ENCODE results near the gene HIP1.
A peak's percentile ranks its signal among the peaks of the same experiment; 100 is the strongest.
"Not testable (repeated sequence)": the region's sequence is repeated elsewhere in the genome, so short reads cannot be mapped to it uniquely, and the experiment has no call there.

Gene HIP1

DNA sequence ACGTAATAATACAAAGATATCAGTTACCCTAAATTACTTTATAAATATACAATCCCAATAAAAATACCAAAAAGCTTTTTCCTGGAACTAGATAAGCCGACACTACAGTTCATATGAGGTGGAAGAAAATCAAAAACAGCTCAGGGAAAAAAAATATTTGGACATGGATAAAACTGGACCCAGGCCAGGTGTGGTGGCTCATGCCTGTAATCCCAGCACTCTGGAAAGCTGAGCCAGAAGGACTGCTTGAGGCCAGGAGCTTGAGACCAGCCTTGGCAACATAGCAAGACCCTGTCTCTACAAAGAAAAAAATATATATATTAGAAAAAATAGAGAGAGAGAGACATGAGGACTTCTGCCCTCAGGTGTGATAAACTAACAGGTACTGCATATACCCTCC is 219.9 kb downstream of the HIP1 start:
- not testable (repeated sequence) for DNase-seq (ENCODE audit: low spot score)

DNA sequence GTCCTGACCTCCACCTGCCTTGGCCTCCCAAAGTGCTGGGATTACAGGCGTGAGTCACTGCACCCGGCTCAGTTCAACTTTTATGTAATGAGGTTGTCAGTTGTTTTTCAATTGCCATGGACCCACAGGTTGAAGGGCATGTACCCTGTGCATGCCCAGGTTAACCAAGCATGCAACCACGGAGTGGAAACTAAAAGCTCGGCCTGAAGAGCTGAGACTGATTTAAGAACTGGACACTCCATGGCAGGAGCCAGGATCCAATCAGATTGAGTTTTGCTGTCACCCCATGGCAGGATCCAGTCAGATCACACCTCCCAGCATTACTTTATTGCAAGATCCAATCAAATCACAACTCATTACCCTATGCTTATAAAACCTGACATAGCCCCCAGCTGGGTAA is 229.7 kb downstream of the HIP1 start:
- DNase-seq (ENCODE audit: low spot score) = not testable (repeated sequence)

DNA sequence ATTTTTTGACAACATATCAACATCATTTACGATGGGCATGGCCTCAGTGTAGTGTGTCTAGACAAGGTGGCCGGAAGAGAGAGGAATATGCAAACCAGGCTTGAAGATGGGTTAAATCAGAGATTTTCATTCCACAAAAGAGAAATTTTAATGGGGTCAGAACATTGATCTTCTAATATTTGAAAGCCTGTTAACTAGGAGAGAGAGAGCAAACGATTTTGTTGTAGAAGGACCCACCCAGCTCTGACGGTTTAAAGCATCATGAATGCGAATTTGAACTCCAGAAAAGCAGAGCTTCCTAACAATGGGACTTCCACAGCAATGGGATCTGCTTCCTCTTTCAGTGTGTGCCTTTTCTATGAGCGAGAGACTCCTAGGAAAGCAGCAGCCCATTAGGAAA is 246.7 kb downstream of the HIP1 start, which contains the start of gene SPDYE5:
TSS of gene SPDYE5 (plus strand) at position 301 of the 400 bp plus-strand sequence. CDS start 1,728 bp downstream, outside the sequence.
- DNase-seq (ENCODE audit: low spot score) = not testable (repeated sequence)

DNA sequence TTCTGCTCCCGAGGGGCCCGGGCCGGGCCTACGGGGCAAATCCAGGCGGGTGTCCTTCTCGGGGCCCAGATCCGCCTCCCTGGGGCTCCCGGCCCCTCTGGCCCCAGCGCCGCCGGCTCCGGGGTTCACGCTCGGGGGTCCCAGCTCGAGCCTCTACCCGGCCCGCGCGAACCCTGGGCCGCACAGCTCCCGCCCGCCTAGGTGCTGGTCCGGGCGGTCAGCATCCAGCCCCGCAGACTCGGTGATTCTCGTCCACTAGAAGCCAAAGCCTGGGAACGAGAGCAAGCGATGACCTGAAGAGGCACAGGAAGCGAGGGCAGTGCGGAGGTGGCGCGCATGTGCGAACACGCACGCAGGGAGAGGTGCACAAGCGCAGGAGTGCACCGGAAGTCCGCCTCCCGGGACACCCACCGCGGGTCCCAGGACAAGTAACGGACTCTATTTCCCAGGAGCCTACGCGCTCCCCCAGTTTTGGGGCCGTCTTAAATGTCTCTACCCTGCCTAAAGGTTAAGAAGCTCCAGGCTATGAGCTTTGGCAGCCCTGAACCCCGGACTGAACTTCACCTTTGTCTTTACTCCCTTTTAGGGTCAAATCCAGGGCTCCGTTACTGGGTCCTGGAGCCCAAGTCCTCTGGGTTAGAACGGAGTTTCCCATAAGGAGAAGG is 252.6 kb downstream of the HIP1 start, which contains the start of gene POM121C:
TSS of gene POM121C (minus strand) at position 321 of the 665 bp plus-strand sequence. CDS start 44,803 bp downstream, outside the sequence.
- peak; percentile 92 for DNase-seq (ENCODE audit: low spot score)

DNA sequence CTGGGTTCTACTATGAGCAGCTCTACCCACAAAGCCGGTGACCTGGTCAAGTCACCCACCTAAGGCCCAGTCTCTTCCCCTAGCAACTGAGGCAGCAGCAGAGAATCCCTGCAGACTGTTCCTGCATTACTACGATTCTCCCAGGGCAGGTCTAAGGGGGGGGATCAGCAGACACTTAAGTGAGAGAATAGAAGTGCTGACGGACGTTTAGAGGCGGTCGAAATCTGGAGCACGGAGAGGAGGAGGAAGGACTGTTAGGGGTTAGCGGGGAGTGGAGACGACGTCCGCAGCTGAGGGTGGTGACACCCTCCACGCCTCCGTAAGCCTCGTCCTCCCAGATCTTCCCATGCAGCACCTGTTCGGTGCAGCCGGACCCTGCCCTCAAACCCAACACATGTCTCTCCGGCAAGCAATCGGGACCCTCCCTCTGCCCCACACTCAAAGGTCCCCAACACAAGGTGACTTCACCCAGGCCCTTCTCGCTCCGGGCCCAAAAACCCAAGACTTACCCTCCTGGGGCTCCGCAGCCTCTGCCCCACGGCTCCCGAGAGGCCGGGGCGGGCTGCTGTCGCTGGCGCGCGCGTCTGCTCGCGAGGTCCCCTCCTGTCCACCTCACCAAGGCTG is 253.3 kb downstream of the HIP1 start:
- DNase-seq (ENCODE audit: low spot score) = not testable (repeated sequence)
